ENCODE results near the gene FAM184A. TPM values are rescaled to one million over a fixed set of nuclear protein-coding genes. Genes with fewer than 3 reads are reported as not detected.

Gene FAM184A
- total RNA-seq, 2 experiments from 2014 or later: 13.8 to 14.5 TPM

- POLR2A ChIA-PET: no interaction called here
- no peak for ATAC-seq
- intact Hi-C loops (cut with DNase I, micrococcal nuclease): loop anchor here in 1 of 2 experiments (10.0 kb wide), 1 partner anchor 1258 kb away; the partner anchor contains the start of gene NUS1
- Mint-ChIP-seq H3K4me1 (peaks cover 35% of the 10 kb centered on the region), H3K9me3 (ENCODE audit: low read depth) (peaks cover 2% of the 10 kb centered on the region), H3K27me3 (no peaks in the 10 kb centered on the region), H3K4me3 (no peak overlapping the region), H3K36me3 (ENCODE audit: low read depth) (peaks cover 35% of the 10 kb centered on the region), H3K27ac (no peak overlapping the region)
- CTCF ChIA-PET: interaction anchor here (1.2 kb wide), 1 partner anchor 12 kb away, joined by 3 read pairs; no protein-coding TSS in a partner anchor
- DNase-seq: no peak
Measured at GRCh38 chr6:118932421-118932820, 146.0 kb downstream of the FAM184A start.

- CTCF ChIA-PET: interaction anchor here (1.0 kb wide), 1 partner anchor 179 kb away, joined by 4 read pairs; no protein-coding TSS in a partner anchor
- H3K36me3 Mint-ChIP-seq (ENCODE audit: low read depth): peaks cover 36% of the 10 kb centered on the region
- POLR2A ChIA-PET: no interaction called here
Measured at GRCh38 chr6:118931436-118931835, 147.0 kb downstream of the FAM184A start.

GRCh38 chr6:118930680-118931079 lies 147.8 kb downstream of the FAM184A start:
- peaks cover 22% of the 10 kb centered on the region for H3K4me1 Mint-ChIP-seq
- ATAC-seq (no peak), DNase-seq (no peak)
- H3K36me3 Mint-ChIP-seq (ENCODE audit: low read depth): peaks cover 36% of the 10 kb centered on the region
- no peaks in the 10 kb centered on the region for H3K27me3 Mint-ChIP-seq
- H3K27ac Mint-ChIP-seq: no peak overlapping the region
- intact Hi-C loops (cut with DNase I, micrococcal nuclease): loop anchor here in 1 of 2 experiments (10.0 kb wide), 1 partner anchor 1256 kb away; the partner anchor contains the start of gene NUS1
- no peak overlapping the region for H3K4me3 Mint-ChIP-seq
- no peaks in the 10 kb centered on the region for H3K9me3 Mint-ChIP-seq (ENCODE audit: low read depth)
- POLR2A ChIA-PET: no interaction called here
- CTCF ChIA-PET: interaction anchor here (1.0 kb wide), 1 partner anchor 180 kb away, joined by 4 read pairs; no protein-coding TSS in a partner anchor

More at GRCh38 chr6:118931436-118931835, 147.0 kb downstream of the FAM184A start:
- intact Hi-C loops (cut with DNase I, micrococcal nuclease): loop anchor here in 1 of 2 experiments (10.0 kb wide), 1 partner anchor 1257 kb away; the partner anchor contains the start of gene NUS1
- ATAC-seq (no peak), DNase-seq (no peak)
- H3K27ac Mint-ChIP-seq: no peak overlapping the region
- peaks cover 2% of the 10 kb centered on the region for H3K9me3 Mint-ChIP-seq (ENCODE audit: low read depth)
- H3K27me3 Mint-ChIP-seq: no peaks in the 10 kb centered on the region
- H3K4me1 Mint-ChIP-seq: peaks cover 28% of the 10 kb centered on the region
- H3K4me3 Mint-ChIP-seq: no peak overlapping the region

- Mint-ChIP-seq H3K4me3 (no peak overlapping the region), H3K36me3 (ENCODE audit: low read depth) (peaks cover 46% of the 10 kb centered on the region), H3K27ac (no peak overlapping the region), H3K27me3 (no peaks in the 10 kb centered on the region), H3K4me1 (peaks cover 3% of the 10 kb centered on the region), H3K9me3 (ENCODE audit: low read depth) (no peaks in the 10 kb centered on the region)
- DNase-seq (no peak), ATAC-seq (no peak)
- intact Hi-C loops (cut with DNase I, micrococcal nuclease): no loop called here
- CTCF ChIA-PET: interaction anchor here (1.1 to 1.2 kb wide), 2 partner anchors 26 to 27 kb away, joined by 4 to 6 read pairs; no protein-coding TSS in a partner anchor
- POLR2A ChIA-PET: interaction anchor here (0.6 to 1.4 kb wide), 2 partner anchors 26 to 675 kb away, joined by 3 to 8 read pairs; no protein-coding TSS in a partner anchor
Measured at GRCh38 chr6:118923035-118923434, 155.4 kb downstream of the FAM184A start.

- Mint-ChIP-seq H3K4me3 (no peak overlapping the region), H3K36me3 (ENCODE audit: low read depth) (peaks cover 36% of the 10 kb centered on the region), H3K27ac (no peak overlapping the region), H3K4me1 (peaks cover 3% of the 10 kb centered on the region), H3K9me3 (ENCODE audit: low read depth) (no peaks in the 10 kb centered on the region), H3K27me3 (no peaks in the 10 kb centered on the region)
- DNase-seq: no peak
- intact Hi-C loops (cut with DNase I, micrococcal nuclease): no loop called here
- POLR2A ChIA-PET: interaction anchor here (0.7 kb wide), 1 partner anchor 25 kb away, joined by 13 read pairs; no protein-coding TSS in a partner anchor
- ATAC-seq: no peak
- CTCF ChIA-PET: interaction anchor here (1.2 to 1.6 kb wide), 2 partner anchors 17 to 189 kb away, joined by 3 read pairs; no protein-coding TSS in a partner anchor
Measured at GRCh38 chr6:118921084-118921483, 157.4 kb downstream of the FAM184A start.

- peaks cover 46% of the 10 kb centered on the region for H3K36me3 Mint-ChIP-seq (ENCODE audit: low read depth)
- no peak for ATAC-seq
- no peak for DNase-seq
- CTCF ChIA-PET: no interaction called here
- intact Hi-C loops (cut with DNase I, micrococcal nuclease): no loop called here
- POLR2A ChIA-PET: no interaction called here
- H3K27me3 Mint-ChIP-seq: no peaks in the 10 kb centered on the region
- no peak overlapping the region for H3K27ac Mint-ChIP-seq
- H3K4me3 Mint-ChIP-seq: no peak overlapping the region
- H3K4me1 Mint-ChIP-seq: peaks cover 3% of the 10 kb centered on the region
- no peaks in the 10 kb centered on the region for H3K9me3 Mint-ChIP-seq (ENCODE audit: low read depth)
Measured at GRCh38 chr6:118918329-118918725, 160.1 kb downstream of the FAM184A start.

GRCh38 chr6:118917546-118918328 lies 160.7 kb downstream of the FAM184A start:
- intact Hi-C loops (cut with DNase I, micrococcal nuclease): no loop called here
- ChIA-PET POLR2A (no interaction called here), CTCF (no interaction called here)
- Mint-ChIP-seq H3K4me1 (peaks cover 3% of the 10 kb centered on the region), H3K9me3 (ENCODE audit: low read depth) (no peaks in the 10 kb centered on the region), H3K36me3 (ENCODE audit: low read depth) (peaks cover 49% of the 10 kb centered on the region), H3K4me3 (no peak overlapping the region), H3K27ac (no peak overlapping the region), H3K27me3 (no peaks in the 10 kb centered on the region)
- DNase-seq (no peak), ATAC-seq (no peak)

GRCh38 chr6:118914598-118914997 lies 163.9 kb downstream of the FAM184A start:
- ATAC-seq (no peak), DNase-seq (no peak)
- Mint-ChIP-seq H3K27ac (no peak overlapping the region), H3K36me3 (ENCODE audit: low read depth) (peaks cover 47% of the 10 kb centered on the region), H3K27me3 (no peaks in the 10 kb centered on the region), H3K4me3 (no peak overlapping the region), H3K9me3 (ENCODE audit: low read depth) (no peaks in the 10 kb centered on the region), H3K4me1 (no peaks in the 10 kb centered on the region)
- ChIA-PET CTCF (interaction anchor here (0.5 kb wide), 1 partner anchor 687 kb away, joined by 3 read pairs; no protein-coding TSS in a partner anchor), POLR2A (no interaction called here)
- intact Hi-C loops (cut with DNase I, micrococcal nuclease): no loop called here

- H3K27ac Mint-ChIP-seq: no peak overlapping the region
- CTCF ChIA-PET: interaction anchor here (1.0 to 1.5 kb wide), 4 partner anchors 9 to 348 kb away, joined by 3 to 4 read pairs (median 4); no protein-coding TSS in a partner anchor
- ATAC-seq: no peak
Measured at GRCh38 chr6:118913161-118913560, 165.3 kb downstream of the FAM184A start.

GRCh38 chr6:118912646-118913045 lies 165.8 kb downstream of the FAM184A start:
- Mint-ChIP-seq H3K27me3 (no peaks in the 10 kb centered on the region), H3K27ac (no peak overlapping the region), H3K9me3 (ENCODE audit: low read depth) (no peaks in the 10 kb centered on the region), H3K4me1 (no peaks in the 10 kb centered on the region), H3K4me3 (no peak overlapping the region), H3K36me3 (ENCODE audit: low read depth) (peaks cover 51% of the 10 kb centered on the region)
- intact Hi-C loops (cut with DNase I, micrococcal nuclease): no loop called here
- DNase-seq (no peak), ATAC-seq (no peak)
- ChIA-PET POLR2A (no interaction called here), CTCF (interaction anchor here (1.0 to 1.5 kb wide), 4 partner anchors 8 to 347 kb away, joined by 3 to 4 read pairs (median 4); no protein-coding TSS in a partner anchor)

More at GRCh38 chr6:118913161-118913560, 165.3 kb downstream of the FAM184A start:
- DNase-seq: no peak
- no peaks in the 10 kb centered on the region for H3K27me3 Mint-ChIP-seq
- POLR2A ChIA-PET: no interaction called here
- no peaks in the 10 kb centered on the region for H3K4me1 Mint-ChIP-seq
- no peaks in the 10 kb centered on the region for H3K9me3 Mint-ChIP-seq (ENCODE audit: low read depth)
- intact Hi-C loops (cut with DNase I, micrococcal nuclease): no loop called here
- no peak overlapping the region for H3K4me3 Mint-ChIP-seq
- peaks cover 47% of the 10 kb centered on the region for H3K36me3 Mint-ChIP-seq (ENCODE audit: low read depth)

Data from activated CD4-positive, alpha-beta T cell treated with anti-CD3 and anti-CD28 coated beads for 36 hours (primary cell).